Transverse colon (tissue), 4 donors: Measurements from ENCODE around the gene ARID4B. TPM values are rescaled to one million over a fixed set of nuclear protein-coding genes. Genes with fewer than 3 reads are reported as not detected.
"Not testable (repeated sequence)": the region's sequence is repeated elsewhere in the genome, so short reads cannot be mapped to it uniquely, and the experiment has no call there.

Experiments used
- DNase-seq: peaks from one replicate; pipeline ENCODE4 v3.0.0-alpha.2; 2019
- H3K27ac ChIP-seq, 4 donors: fragments of 200-600 bp; sonication (generic); 2 replicates each; pipeline ENCODE4 v1.5.1; 2016 to 2018; ENCODE audit warnings: inconsistent platforms in 4 of 4
- H3K27me3 ChIP-seq: fragments of 200-600 bp; sonication (generic); 2 replicates; pipeline ENCODE4 v1.5.1; 2017; ENCODE audit warnings: inconsistent platforms
- H3K36me3 ChIP-seq, 4 donors: fragments of 200-600 bp; sonication (generic); 2 replicates each; pipeline ENCODE4 v1.5.1; 2017 to 2019; ENCODE audit warnings: inconsistent platforms in 4 of 4
- H3K4me1 ChIP-seq, 4 donors: fragments of 200-600 bp; sonication (generic); 2 replicates each; pipeline ENCODE4 v1.5.1; 2017 to 2020; ENCODE audit warnings: inconsistent platforms in 4 of 4
- H3K4me3 ChIP-seq, 4 donors: fragments of 200-600 bp; sonication (generic); 1 replicate in 1 of 4; 2 replicates in 3 of 4; pipeline versions ENCODE4 v1.5.1 to v1.6.1; 2017 to 2019; ENCODE audit warnings: inconsistent platforms in 4 of 4
- H3K9me3 ChIP-seq, 2 donors: fragments of 200-600 bp; sonication (generic); 2 replicates each; pipeline ENCODE4 v1.5.1; 2017 to 2019; ENCODE audit warnings: inconsistent platforms in 2 of 2
- EP300 ChIP-seq: sonication (generic); formaldehyde crosslinking; IDR thresholded peaks from one replicate; pipeline ENCODE4 v1.6.1; 2017; ENCODE audit warnings: antibody characterized with exemption, low read depth
- POLR2A ChIP-seq: fragments of 450-650 bp; IDR thresholded peaks from one replicate; pipeline ENCODE4 v1.6.1; 2016; ENCODE audit warnings: antibody characterized with exemption, mild to moderate bottlenecking, moderate library complexity
- POLR2AphosphoS5 ChIP-seq, 3 donors: sonication (generic); formaldehyde crosslinking; IDR thresholded peaks; one replicate each; pipeline ENCODE4 v1.6.1; 2016; ENCODE audit warnings: antibody characterized with exemption in 3 of 3
- WGBS, 2 donors: methylation state at CpG; one replicate each; pipeline ENCODE4 v1.1.5; 2018; ENCODE audit warnings: low coverage in 1 of 2; 5-methylcytosine and 5-hydroxymethylcytosine counted together
- in situ Hi-C, 4 donors: fragments of 200-750 bp; cut with MboI; loops; one replicate each; pipeline versions ENCODE4 v1.15.0 to v1.15.1; 2017; ENCODE audit warnings: low sequenced_read_pairs in 3 of 4, low pct_ligation_motif_present in 1 of 4, low pct_unique_long_range_greater_than_20kb in 1 of 4
- intact Hi-C: fragments of 100-400 bp; cut with DNase I; formaldehyde crosslinking; loops from one replicate; pipeline ENCODE4 v1.15.1; 2023; ENCODE audit warnings: low total_unique reads
- total RNA-seq, 4 donors: library from RNA; depleted of rRNA; stranded (reverse); fragments of >200 nt; gene quantifications; one replicate each; pipeline ENCODE4 v1.1.0, GENCODE V29; 2016
- TF ChIP-seq, protein P1 (sequence below), 5 experiments: fragments of 200-600 bp in 3 of 5; fragments of 450-650 bp in 2 of 5; sonication (generic) in 3 of 5; IDR thresholded peaks; 1 replicate in 2 of 5; 2 replicates in 3 of 5; pipeline ENCODE4 v1.5.1; 2016 to 2017; ENCODE audit warnings: antibody characterized with exemption in 5 of 5, inconsistent platforms in 3 of 5, mild to moderate bottlenecking in 2 of 5, moderate library complexity in 1 of 5

The ARID4B gene
- total RNA-seq, 4 donors from 2014 or later: 9.2 to 52.0 (median 34.0) TPM

DNA sequence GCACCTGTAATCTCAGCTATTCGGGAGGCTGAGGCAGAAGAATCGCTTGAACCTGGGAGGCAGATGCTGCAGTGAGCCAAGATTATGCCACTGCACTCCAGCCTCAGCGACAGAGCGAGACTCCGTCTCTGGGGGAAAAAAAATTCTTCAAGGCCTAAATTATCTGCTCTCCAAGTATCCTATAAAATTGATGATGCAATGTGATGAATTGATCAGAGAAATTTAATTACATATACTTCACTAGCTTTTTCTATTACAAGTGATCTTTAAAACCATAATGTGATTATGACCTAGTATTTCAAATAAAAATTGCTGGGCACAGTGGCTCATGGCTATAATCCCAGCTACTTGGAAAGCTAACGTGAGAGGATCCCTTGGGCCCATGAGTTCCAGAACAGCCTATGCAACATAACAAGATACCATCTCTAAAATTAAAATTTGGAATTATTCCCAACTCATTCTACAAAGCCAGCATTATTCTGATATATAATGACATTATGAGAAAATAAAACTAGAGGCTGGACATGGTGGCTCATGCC, 43.7 kb downstream of the ARID4B start:
- WGBS, 2 donors: 93% methylated on average over 3 to 6 of the region's 6 CpGs
- in situ Hi-C loops: no loop called here
- intact Hi-C loops: no loop called here
- TF ChIP-seq EP300: no peak
- no peak for TF ChIP-seq POLR2AphosphoS5 (IDR thresholded peaks at IDR 0.05)
- TF ChIP-seq, protein P1, sequence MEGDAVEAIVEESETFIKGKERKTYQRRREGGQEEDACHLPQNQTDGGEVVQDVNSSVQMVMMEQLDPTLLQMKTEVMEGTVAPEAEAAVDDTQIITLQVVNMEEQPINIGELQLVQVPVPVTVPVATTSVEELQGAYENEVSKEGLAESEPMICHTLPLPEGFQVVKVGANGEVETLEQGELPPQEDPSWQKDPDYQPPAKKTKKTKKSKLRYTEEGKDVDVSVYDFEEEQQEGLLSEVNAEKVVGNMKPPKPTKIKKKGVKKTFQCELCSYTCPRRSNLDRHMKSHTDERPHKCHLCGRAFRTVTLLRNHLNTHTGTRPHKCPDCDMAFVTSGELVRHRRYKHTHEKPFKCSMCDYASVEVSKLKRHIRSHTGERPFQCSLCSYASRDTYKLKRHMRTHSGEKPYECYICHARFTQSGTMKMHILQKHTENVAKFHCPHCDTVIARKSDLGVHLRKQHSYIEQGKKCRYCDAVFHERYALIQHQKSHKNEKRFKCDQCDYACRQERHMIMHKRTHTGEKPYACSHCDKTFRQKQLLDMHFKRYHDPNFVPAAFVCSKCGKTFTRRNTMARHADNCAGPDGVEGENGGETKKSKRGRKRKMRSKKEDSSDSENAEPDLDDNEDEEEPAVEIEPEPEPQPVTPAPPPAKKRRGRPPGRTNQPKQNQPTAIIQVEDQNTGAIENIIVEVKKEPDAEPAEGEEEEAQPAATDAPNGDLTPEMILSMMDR (IDR thresholded peaks at IDR 0.05): no peak
- TF ChIP-seq POLR2A: no peak
- Histone ChIP-seq H3K27ac (no peak overlapping the region), H3K36me3 (no peaks in the 10 kb centered on the region), H3K27me3 (no peaks in the 10 kb centered on the region), H3K4me3 (no peak overlapping the region), H3K4me1 (peaks cover 0 to 44% (median 9%) of the 10 kb centered on the region in 4 donors), H3K9me3 (no peaks in the 10 kb centered on the region)
- DNase-seq: no peak

DNA sequence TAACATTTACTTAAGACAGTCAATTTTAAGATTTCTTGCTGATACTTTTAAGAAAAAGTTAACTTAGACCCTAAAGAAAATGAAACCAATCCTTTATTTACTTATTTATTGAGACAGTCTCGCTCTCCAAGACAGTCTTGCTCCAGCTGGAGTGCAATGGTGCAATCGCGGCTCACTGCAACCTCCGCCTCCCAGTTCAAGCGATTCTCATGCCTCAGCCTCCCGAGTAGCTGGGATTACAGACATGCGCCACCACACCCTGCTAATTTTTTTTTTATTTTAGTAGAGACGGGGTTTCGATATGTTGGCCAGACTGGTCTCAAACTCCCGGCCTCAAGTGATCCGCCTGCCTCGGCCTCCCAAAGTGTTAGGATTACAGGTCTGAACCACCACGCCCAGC, 44.3 kb downstream of the ARID4B start:
- H3K9me3 ChIP-seq, intact Hi-C loops, H3K36me3 ChIP-seq, H3K4me3 ChIP-seq, H3K27me3 ChIP-seq, in situ Hi-C loops, DNase-seq, H3K27ac ChIP-seq: not testable (repeated sequence)
- H3K4me1 ChIP-seq: peaks cover under 1 to 44% (median 14%) of the 10 kb centered on the region in 4 donors
- WGBS, 2 donors: 91 to 92% methylated on average over 12 to 13 of the region's 13 CpGs

DNA sequence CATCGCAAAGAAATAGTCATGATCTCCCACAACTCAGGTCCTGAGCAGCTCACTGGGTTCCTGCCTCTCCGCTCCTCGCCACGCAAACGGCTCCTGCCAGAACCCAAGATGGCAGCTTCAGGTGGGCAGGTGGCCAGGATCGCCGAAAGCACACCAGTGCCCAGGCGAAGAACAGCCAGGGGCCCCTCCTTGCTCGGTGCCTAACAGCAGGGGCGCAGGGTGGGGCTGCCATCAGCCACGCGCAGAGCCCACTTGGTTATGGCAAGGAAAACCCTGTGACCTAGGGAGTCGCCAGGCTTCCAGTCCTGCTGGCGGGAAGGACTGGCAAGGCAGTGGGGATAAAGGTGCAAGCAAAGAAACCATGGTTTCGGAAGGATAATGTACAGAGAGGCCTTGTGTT, 47.5 kb downstream of the ARID4B start:
- intact Hi-C loops: no loop called here
- H3K4me1 ChIP-seq: peaks cover 3 to 36% (median 11%) of the 10 kb centered on the region in 4 donors
- H3K27me3 ChIP-seq: no peaks in the 10 kb centered on the region
- DNase-seq: no peak
- in situ Hi-C loops: no loop called here
- no peak overlapping the region for H3K27ac ChIP-seq
- no peak for TF ChIP-seq POLR2AphosphoS5 (IDR thresholded peaks at IDR 0.05)
- no peak for TF ChIP-seq POLR2A
- no peak for TF ChIP-seq EP300
- TF ChIP-seq, protein P1 (IDR thresholded peaks at IDR 0.05): no peak
- WGBS, 2 donors: 96 to 100% methylated on average over 1 to 15 of the region's 15 CpGs
- H3K36me3 ChIP-seq: no peaks in the 10 kb centered on the region
- H3K4me3 ChIP-seq: no peak overlapping the region
- no peaks in the 10 kb centered on the region for H3K9me3 ChIP-seq

DNA sequence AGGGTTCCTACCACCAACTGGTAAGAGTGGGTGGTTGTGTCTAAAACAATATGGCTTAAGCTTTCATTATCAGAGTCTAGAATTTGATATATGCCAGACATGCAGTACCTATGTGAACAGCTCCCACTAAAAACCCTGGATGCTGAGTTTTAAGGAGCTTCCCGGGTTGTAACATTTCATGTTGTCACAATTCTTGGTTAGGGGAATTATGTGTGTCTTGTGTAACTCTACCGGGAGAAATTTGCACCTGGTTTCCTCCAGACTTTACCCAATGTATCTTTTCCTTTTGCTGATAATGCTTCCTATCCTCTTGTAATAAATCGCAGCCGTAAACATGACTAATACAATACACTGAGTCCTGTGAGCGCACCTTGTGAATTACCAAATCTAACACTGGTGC, 48.3 kb downstream of the ARID4B start:
- no peaks in the 10 kb centered on the region for H3K27me3 ChIP-seq
- H3K9me3 ChIP-seq: no peaks in the 10 kb centered on the region
- intact Hi-C loops: no loop called here
- no peak for DNase-seq
- H3K27ac ChIP-seq: no peak overlapping the region
- TF ChIP-seq, protein P1 (IDR thresholded peaks at IDR 0.05): no peak
- TF ChIP-seq POLR2AphosphoS5 (IDR thresholded peaks at IDR 0.05) (no peak), POLR2A (no peak), EP300 (no peak)
- H3K4me1 ChIP-seq: peaks cover 3 to 37% (median 11%) of the 10 kb centered on the region in 4 donors
- no peak overlapping the region for H3K4me3 ChIP-seq
- H3K36me3 ChIP-seq: no peaks in the 10 kb centered on the region
- in situ Hi-C loops: no loop called here
- 60 to 74% methylated on average over 5 of the region's 5 CpGs for WGBS, 2 donors

DNA sequence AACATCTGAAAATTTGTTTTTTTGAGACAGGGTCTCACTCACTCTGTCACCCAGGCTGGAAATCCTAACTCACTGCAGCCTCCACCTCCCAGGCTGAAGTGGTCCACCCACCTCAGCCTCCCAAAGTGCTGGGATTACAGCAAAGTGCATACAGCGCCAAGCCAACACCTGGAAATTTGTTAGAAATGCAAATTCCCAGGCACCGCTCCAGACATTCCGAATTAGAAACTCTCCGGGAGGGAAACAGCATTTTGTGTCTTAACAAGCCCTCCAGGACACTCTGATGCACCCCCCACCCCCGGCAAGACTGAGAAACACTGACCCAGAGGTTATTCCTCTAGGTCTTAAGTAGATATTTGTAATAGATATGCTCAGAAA, 49.1 kb downstream of the ARID4B start:
- TF ChIP-seq POLR2A (no peak), EP300 (no peak), POLR2AphosphoS5 (IDR thresholded peaks at IDR 0.05) (no peak)
- TF ChIP-seq, protein P1 (IDR thresholded peaks at IDR 0.05): no peak
- H3K9me3 ChIP-seq: no peaks in the 10 kb centered on the region
- H3K4me3 ChIP-seq: no peak overlapping the region
- no peak overlapping the region for H3K27ac ChIP-seq
- H3K27me3 ChIP-seq: no peaks in the 10 kb centered on the region
- no peaks in the 10 kb centered on the region for H3K36me3 ChIP-seq
- in situ Hi-C loops (no loop called here), intact Hi-C loops (no loop called here)
- no peak for DNase-seq
- 81% methylated on average over 5 of the region's 5 CpGs; no CpG with 5 or more reads in 1 of the 2 donors for WGBS, 2 donors
- peaks cover 3 to 42% (median 11%) of the 10 kb centered on the region in 4 donors for H3K4me1 ChIP-seq
